Ovary (tissue), 9 donors: ENCODE measurements around the gene PLOD1. TPM values are rescaled to one million over a fixed set of nuclear protein-coding genes. Genes with fewer than 3 reads are reported as not detected.

Experiments
- DNase-seq, 5 donors: peaks; one replicate each; pipeline ENCODE4 v3.0.0-alpha.2; 2019 to 2020
- H3K27ac ChIP-seq, 2 donors: fragments of 200-600 bp; one replicate each; pipeline versions ENCODE4 v1.5.1 to v1.8.0; 2019 to 2022
- H3K27me3 ChIP-seq: fragments of 200-600 bp; one replicate; pipeline ENCODE4 v1.8.0; 2022
- H3K36me3 ChIP-seq: fragments of 200-600 bp; sonication (generic); one replicate; pipeline ENCODE4 v1.5.1; 2019
- H3K4me1 ChIP-seq: one replicate; pipeline ENCODE4 v1.8.1; 2013; ENCODE audit warnings: mild to moderate bottlenecking, moderate library complexity; ENCODE audit not compliant: insufficient read depth
- H3K4me3 ChIP-seq: fragments of 200-600 bp; sonication (generic); one replicate; pipeline ENCODE4 v1.5.1; 2017
- H3K9me3 ChIP-seq, 2 donors: fragments of 200-600 bp in 1 of 2; sonication (generic) in 1 of 2; one replicate each; pipeline versions ENCODE4 v1.5.1 to v1.8.1; 2013 to 2019; ENCODE audit warnings: mild to moderate bottlenecking in 1 of 2, moderate library complexity in 1 of 2
- CTCF ChIP-seq, 3 donors: fragments of 450-650 bp in 2 of 3; fragments of 200-600 bp in 1 of 3; IDR thresholded peaks; one replicate each; pipeline versions ENCODE4 v1.5.1 to v1.8.0; 2016 to 2022; ENCODE audit warnings: antibody characterized with exemption in 3 of 3, mild to moderate bottlenecking in 1 of 3
- EP300 ChIP-seq: sonication (generic); formaldehyde crosslinking; IDR thresholded peaks from one replicate; pipeline ENCODE4 v1.6.1; 2017; ENCODE audit warnings: antibody characterized with exemption
- POLR2A ChIP-seq: fragments of 450-650 bp; IDR thresholded peaks from one replicate; pipeline ENCODE4 v1.6.1; 2017; ENCODE audit warnings: antibody characterized with exemption, mild to moderate bottlenecking, moderate library complexity
- WGBS, 3 donors: extraction: QIAGEN DNeasy Blood & Tissue Kit in 1 of 3; methylation state at CpG; one replicate each; pipeline versions ENCODE4 v1.1.5 to v1.1.7; 2013 to 2017; 5-methylcytosine and 5-hydroxymethylcytosine counted together
- intact Hi-C, 4 donors: fragments of 100-400 bp; cut with DNase I; formaldehyde crosslinking; loops; one replicate each; pipeline versions ENCODE4 v1.11.0 to v1.15.1; 2022 to 2023
- polyA plus RNA-seq, 2 donors: library from polyadenylated mRNA; stranded (reverse); fragments of 200-250 nt in 1 of 2; fragments of 350-450 nt in 1 of 2; fragmentation: Illumina TruSeq in 1 of 2; extraction: RNeasy Lipid Tissue Mini Kit (QIAGEN cat#74804) in 1 of 2; gene quantifications; one replicate each; pipeline ENCODE4 v1.2.3, GENCODE V29; 2013 to 2014
- total RNA-seq, 7 donors: library from RNA; depleted of rRNA in 2 of 7; stranded (reverse); fragments of >200 nt in 2 of 7; fragmentation: NEBNext Ultra II Directional in 3 of 7; extraction: Animal tissue kit (Norgen Biotek cat#: 25700) in 3 of 7; gene quantifications; one replicate each; pipeline versions ENCODE4 v1.1.0 to v1.2.4, GENCODE V29; 2016 to 2023
- donor health status: DM: no; HTN: no; CAD: no; lungs with moderate emphysema.
- donor health status: DM: no; HTN: no; CAD: no.
- donor health status: Bipolar disorder and iron deficiency.
- donor health status: DM: yes; HTN: yes; CAD: no.
- donor health status: DM: no; HTN: no; CAD: no.
- donor health status: DM: yes; HTN: yes; CAD: no.

Gene PLOD1
- total and polyA plus RNA-seq, 9 donors: 26.3 to 98.2 (median 58.7) TPM

- TF ChIP-seq POLR2A: no peak
- TF ChIP-seq EP300: no peak
- no peak for TF ChIP-seq CTCF (IDR thresholded peaks at IDR 0.05)
- Histone ChIP-seq H3K36me3 (no peaks in the 10 kb centered on the region), H3K9me3 (no peaks in the 10 kb centered on the region), H3K4me1 (peaks cover 3% of the 10 kb centered on the region), H3K27me3 (no peaks in the 10 kb centered on the region), H3K4me3 (no peak overlapping the region), H3K27ac (no peak overlapping the region)
- intact Hi-C loops: no loop called here
- 70 to 72% (median 72%) methylated on average over 12 of the region's 12 CpGs for WGBS, 3 donors
- DNase-seq: no peak
Observed at GRCh38 chr1:11944358-11944931, 9.9 kb downstream of the PLOD1 start.

GRCh38 chr1:11946647-11947046, 12.1 kb downstream of the PLOD1 start:
- Histone ChIP-seq H3K4me3 (no peak overlapping the region), H3K4me1 (no peaks in the 10 kb centered on the region), H3K27ac (no peak overlapping the region), H3K36me3 (no peaks in the 10 kb centered on the region), H3K27me3 (no peaks in the 10 kb centered on the region), H3K9me3 (no peaks in the 10 kb centered on the region)
- WGBS, 3 donors: 74 to 83% (median 80%) methylated on average over 3 of the region's 3 CpGs
- intact Hi-C loops: no loop called here
- DNase-seq: no peak
- TF ChIP-seq EP300: no peak
- TF ChIP-seq CTCF (IDR thresholded peaks at IDR 0.05): no peak
- no peak for TF ChIP-seq POLR2A

GRCh38 chr1:11948822-11949458, 14.4 kb downstream of the PLOD1 start:
- no peaks in the 10 kb centered on the region for H3K9me3 ChIP-seq
- H3K27ac ChIP-seq: no peak overlapping the region
- intact Hi-C loops: no loop called here
- 87 to 94% (median 87%) methylated on average over 6 of the region's 6 CpGs for WGBS, 3 donors
- no peaks in the 10 kb centered on the region for H3K4me1 ChIP-seq
- H3K27me3 ChIP-seq: no peaks in the 10 kb centered on the region
- no peak for TF ChIP-seq EP300
- H3K4me3 ChIP-seq: no peak overlapping the region
- DNase-seq: no peak
- no peaks in the 10 kb centered on the region for H3K36me3 ChIP-seq

- 90 to 92% (median 92%) methylated on average over 2 of the region's 2 CpGs for WGBS, 3 donors
- no peaks in the 10 kb centered on the region for H3K36me3 ChIP-seq
- no peaks in the 10 kb centered on the region for H3K4me1 ChIP-seq
Observed at GRCh38 chr1:11951901-11952300, 17.4 kb downstream of the PLOD1 start.

More at GRCh38 chr1:11951901-11952300, 17.4 kb downstream of the PLOD1 start:
- TF ChIP-seq CTCF (IDR thresholded peaks at IDR 0.05): no peak
- no peak for TF ChIP-seq POLR2A
- no peak for TF ChIP-seq EP300
- Histone ChIP-seq H3K27ac (no peak overlapping the region), H3K9me3 (no peaks in the 10 kb centered on the region), H3K27me3 (no peaks in the 10 kb centered on the region), H3K4me3 (no peak overlapping the region)
- intact Hi-C loops: no loop called here
- no peak for DNase-seq
